ENCODE measurements around the gene ZNF862. TPM values are rescaled to one million over a fixed set of nuclear protein-coding genes. Genes with fewer than 3 reads are reported as not detected.

ZNF862 gene
- total RNA-seq, 1 donor: 8.7 TPM

GRCh38 chr7:149881328-149882247 is 43.4 kb downstream of the ZNF862 start:
- H3K27ac ChIP-seq (ENCODE audit: low read depth, low read length): no peak overlapping the region
- H4K20me1 ChIP-seq (ENCODE audit: insufficient read depth, low read length): no peaks in the 10 kb centered on the region
- no peak for TF ChIP-seq CTCF (IDR thresholded peaks at IDR 0.05; ENCODE audit: extremely low read depth, low read depth, low read length)
- H3K9me3 ChIP-seq (ENCODE audit: low read depth, low read length): no peaks in the 10 kb centered on the region
- H3K36me3 ChIP-seq (ENCODE audit: insufficient read depth, low read length): no peaks in the 10 kb centered on the region
- H3K79me2 ChIP-seq (ENCODE audit: insufficient read depth, low read length): no peaks in the 10 kb centered on the region
- H3K27me3 ChIP-seq (ENCODE audit: insufficient read depth, low read length): no peaks in the 10 kb centered on the region
- no peaks in the 10 kb centered on the region for H3K4me1 ChIP-seq (ENCODE audit: insufficient read depth, low read length)
- DNase-seq (ENCODE audit: insufficient read length, low spot score, missing footprints): peak; percentile 39
- H3K4me3 ChIP-seq (ENCODE audit: insufficient read depth, low read length): no peak overlapping the region
- H3K4me2 ChIP-seq (ENCODE audit: insufficient read depth, low read length): no peak overlapping the region
- H2AFZ ChIP-seq (ENCODE audit: low read length): no peak overlapping the region

GRCh38 chr7:149882248-149883047 is 44.3 kb downstream of the ZNF862 start:
- H3K4me2 ChIP-seq (ENCODE audit: insufficient read depth, low read length): no peak overlapping the region
- no peak for TF ChIP-seq CTCF (IDR thresholded peaks at IDR 0.05; ENCODE audit: extremely low read depth, low read depth, low read length)
- no peaks in the 10 kb centered on the region for H4K20me1 ChIP-seq (ENCODE audit: insufficient read depth, low read length)
- peak; percentile 41 for DNase-seq (ENCODE audit: insufficient read length, low spot score, missing footprints)
- H3K27ac ChIP-seq (ENCODE audit: low read depth, low read length): no peak overlapping the region
- H3K9me3 ChIP-seq (ENCODE audit: low read depth, low read length): no peaks in the 10 kb centered on the region
- H3K4me3 ChIP-seq (ENCODE audit: insufficient read depth, low read length): no peak overlapping the region
- no peaks in the 10 kb centered on the region for H3K79me2 ChIP-seq (ENCODE audit: insufficient read depth, low read length)
- H3K27me3 ChIP-seq (ENCODE audit: insufficient read depth, low read length): no peaks in the 10 kb centered on the region
- H3K4me1 ChIP-seq (ENCODE audit: insufficient read depth, low read length): no peaks in the 10 kb centered on the region
- H2AFZ ChIP-seq (ENCODE audit: low read length): no peak overlapping the region
- no peaks in the 10 kb centered on the region for H3K36me3 ChIP-seq (ENCODE audit: insufficient read depth, low read length)

DNA sequence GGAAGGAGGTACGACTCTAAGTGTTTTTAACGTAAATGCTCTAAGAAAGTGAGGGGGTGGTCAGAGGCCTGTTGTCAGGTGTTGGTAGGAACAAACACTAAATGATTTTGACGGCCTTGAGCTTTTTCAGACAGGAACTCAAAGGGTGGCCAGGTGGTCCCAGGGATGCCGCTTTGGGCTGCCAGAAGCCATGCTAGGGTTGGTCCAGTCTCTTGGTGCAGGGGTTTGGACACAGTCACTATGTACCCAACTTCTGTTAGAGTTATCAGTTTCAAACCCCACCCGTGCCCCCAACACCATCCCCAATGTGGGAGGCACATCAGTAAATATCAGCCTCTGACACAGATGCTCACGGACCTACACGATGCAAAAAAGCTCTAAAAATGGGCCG is 44.9 kb downstream of the ZNF862 start:
- Histone ChIP-seq H2AFZ (ENCODE audit: low read length) (no peak overlapping the region), H3K27ac (ENCODE audit: low read depth, low read length) (no peak overlapping the region)

More for the DNA sequence above, 44.9 kb downstream of the ZNF862 start:
- Histone ChIP-seq H3K4me1 (ENCODE audit: insufficient read depth, low read length) (no peaks in the 10 kb centered on the region), H3K79me2 (ENCODE audit: insufficient read depth, low read length) (no peaks in the 10 kb centered on the region), H3K27me3 (ENCODE audit: insufficient read depth, low read length) (no peaks in the 10 kb centered on the region), H3K4me3 (ENCODE audit: insufficient read depth, low read length) (no peak overlapping the region), H3K36me3 (ENCODE audit: insufficient read depth, low read length) (no peaks in the 10 kb centered on the region), H3K9me3 (ENCODE audit: low read depth, low read length) (no peaks in the 10 kb centered on the region), H3K4me2 (ENCODE audit: insufficient read depth, low read length) (no peak overlapping the region), H4K20me1 (ENCODE audit: insufficient read depth, low read length) (no peaks in the 10 kb centered on the region)
- DNase-seq (ENCODE audit: insufficient read length, low spot score, missing footprints): peak; percentile 35
- no peak for TF ChIP-seq CTCF (IDR thresholded peaks at IDR 0.05; ENCODE audit: extremely low read depth, low read depth, low read length)

Data from osteoblast (primary cell).